ENCODE data around the gene MALRD1.

The MALRD1 gene

DNA sequence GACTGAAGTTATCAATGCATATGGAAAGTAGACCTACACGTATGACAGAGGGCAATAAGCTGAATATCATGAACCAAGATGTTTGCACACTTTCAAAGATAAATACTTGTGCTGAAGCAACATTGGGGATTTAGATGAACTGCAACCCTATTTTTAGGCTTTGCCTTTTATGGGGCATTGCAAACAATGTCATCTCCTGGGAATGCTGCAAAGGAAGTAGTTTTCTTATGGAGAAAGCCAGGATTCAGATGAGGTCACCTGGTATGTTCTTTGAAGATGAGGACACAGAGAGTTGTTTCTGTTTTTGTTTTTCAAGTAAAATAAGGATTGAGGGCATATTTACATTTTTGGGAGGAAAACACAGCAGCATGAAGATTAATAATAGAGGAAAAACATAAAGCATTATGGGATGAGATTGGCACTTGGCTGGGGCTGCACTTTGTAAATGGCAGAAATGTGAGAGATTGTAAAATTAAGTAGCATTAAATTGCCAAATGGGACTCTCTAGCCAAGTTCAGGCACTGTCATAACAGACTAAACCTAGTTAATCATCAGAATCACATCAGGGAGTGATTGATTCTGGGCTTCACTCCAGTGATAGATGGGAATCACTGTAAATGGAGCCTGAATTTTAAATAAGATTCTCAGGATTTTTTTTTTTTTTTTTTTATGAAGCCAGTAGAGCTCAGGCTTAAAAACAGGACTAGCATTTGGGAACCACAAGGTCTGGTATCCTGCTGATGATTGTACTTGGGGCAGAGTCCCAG is 63.1 kb downstream of the MALRD1 start:
- no peak for DNase-seq

DNA sequence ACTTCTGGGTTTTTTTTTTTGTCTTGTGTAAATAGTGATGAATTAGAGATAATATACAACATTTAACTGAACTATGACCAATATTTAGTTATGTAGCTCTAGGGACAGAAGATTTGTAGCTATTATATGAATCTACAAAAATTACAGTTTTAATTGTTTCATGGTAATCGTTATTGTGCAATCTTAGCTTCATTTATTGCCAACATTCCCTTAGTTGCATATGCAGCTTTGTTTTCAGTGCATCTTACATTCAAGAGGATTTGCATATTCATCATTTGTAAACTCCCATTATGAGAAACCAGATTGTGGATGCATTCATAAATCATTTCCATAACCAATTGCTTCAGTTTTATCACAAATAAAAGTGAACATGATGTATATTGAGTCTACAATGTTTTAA is 68.8 kb downstream of the MALRD1 start:
- no peak for DNase-seq

DNA sequence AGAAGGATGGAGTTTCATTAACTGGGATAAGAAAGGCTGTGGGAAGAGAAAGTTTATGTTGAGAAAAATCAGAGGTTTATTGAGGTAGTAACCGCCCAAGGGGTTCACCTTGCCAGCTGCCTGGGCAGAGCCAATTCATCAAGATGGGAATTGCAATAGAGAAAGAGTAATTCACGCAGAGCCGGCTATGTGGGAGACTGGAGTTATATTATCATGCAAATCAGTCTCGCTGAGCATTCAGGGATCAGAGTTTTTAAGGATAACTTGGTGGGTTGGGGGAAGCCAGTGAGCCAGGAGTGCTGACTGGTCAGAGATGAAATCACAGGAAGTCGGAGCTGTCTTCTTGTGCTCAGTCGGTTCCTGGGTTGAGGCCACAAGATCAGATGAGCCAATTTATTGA is 70.6 kb downstream of the MALRD1 start:
- DNase-seq, result no peak

GRCh38 chr10:19120381-19120908 is 71.8 kb downstream of the MALRD1 start:
- DNase-seq, result no peak

DNA sequence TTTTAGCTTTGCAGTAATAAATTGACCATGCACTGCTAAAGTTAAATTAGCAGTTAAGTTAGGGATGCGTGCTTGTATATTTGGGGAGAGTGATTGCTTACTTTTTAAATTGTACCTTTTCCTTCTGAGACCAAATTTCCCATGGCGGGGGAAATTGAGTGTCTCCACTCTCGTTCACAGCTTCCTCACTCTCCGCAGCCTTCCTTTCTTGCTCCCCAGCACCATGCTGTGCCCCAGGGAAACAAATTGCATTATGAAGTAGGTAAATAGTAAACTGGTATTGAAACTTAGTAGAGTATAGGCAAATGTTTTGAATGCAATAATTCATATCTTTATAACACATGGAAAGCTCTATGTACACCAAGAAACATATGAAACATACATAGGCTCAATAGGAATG is 85.4 kb downstream of the MALRD1 start:
- no peak for DNase-seq

DNA sequence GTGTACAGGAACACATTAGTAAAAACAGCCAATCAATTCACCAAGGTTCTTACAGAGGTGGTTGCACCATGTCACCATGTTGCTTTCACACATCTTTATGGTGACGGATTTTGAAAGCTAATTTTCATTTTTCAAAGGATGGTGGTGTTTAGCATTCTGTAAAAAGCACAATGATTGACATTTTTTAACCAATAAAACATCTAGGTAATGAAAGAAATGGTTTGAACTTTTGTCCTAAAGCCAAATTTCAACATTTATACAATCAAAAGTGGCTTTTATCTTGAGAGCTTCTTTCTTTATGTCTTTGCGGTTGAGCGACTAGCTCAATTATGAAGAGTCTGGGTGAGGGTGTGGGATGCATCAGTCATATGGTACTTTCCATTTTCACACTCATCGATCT is 94.4 kb downstream of the MALRD1 start:
- no peak for DNase-seq

DNA sequence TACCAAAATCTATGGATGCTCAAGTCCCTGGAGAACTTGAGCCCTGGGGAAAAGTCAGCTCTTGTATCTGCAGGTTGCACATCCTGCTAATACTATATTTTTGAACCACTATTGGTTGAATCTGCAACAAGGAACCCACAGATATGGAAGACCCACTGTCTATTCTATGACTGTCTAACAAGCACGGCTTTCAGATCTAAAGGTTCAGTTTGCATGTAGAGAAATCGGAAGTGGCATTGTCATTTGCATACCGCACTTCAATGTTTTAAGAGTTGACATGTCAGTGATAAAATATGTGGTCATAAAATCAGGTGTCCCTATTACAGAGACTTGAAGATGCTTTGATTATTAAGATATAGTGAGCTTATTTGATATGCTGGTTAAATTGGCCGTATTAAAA is 95.6 kb downstream of the MALRD1 start:
- DNase-seq, result no peak

DNA sequence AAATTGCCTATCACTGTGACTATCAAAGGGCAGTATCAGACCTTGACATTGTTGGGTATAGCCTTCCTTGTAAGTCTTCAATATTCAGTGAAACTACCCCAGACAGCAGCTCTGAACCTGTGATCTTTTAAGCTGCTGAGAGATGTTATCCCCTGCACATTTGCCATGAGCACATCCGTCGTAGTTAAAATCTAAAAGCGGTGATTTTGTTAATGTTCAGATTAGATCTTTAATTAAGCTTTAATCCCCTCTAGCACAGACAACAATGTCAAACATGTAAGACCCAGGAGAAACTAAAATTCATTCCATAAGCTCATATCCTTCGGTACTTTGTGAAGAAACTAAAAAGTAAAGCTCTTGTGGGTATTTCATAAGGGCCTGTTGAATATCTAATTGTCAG is 105.8 kb downstream of the MALRD1 start:
- no peak for DNase-seq

DNA sequence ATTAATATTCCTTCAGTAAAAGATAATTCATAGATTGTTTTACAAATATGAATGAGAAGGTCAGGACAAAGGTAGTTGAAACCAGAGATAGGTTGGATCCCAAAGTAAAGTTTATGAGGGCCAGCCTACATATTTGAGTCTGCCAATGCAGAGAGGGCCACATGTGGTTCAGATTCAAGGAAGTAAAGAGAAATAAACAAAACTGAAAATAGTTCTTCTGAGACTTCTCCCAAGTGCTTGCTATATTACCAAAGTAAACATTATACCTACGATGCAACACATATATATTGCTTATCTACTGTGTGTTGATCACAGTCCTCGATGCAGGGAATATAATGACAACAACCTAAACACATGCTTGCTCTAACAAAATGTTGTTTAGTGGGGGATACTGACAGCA is 109.8 kb downstream of the MALRD1 start:
- DNase-seq, result no peak

- no peak for DNase-seq
Observed at GRCh38 chr10:19158870-19159269, 110.3 kb downstream of the MALRD1 start.

- no peak for DNase-seq
Observed at GRCh38 chr10:19164461-19164860, 115.9 kb downstream of the MALRD1 start.

GRCh38 chr10:19168584-19168983 is 120.0 kb downstream of the MALRD1 start:
- no peak for DNase-seq

DNA sequence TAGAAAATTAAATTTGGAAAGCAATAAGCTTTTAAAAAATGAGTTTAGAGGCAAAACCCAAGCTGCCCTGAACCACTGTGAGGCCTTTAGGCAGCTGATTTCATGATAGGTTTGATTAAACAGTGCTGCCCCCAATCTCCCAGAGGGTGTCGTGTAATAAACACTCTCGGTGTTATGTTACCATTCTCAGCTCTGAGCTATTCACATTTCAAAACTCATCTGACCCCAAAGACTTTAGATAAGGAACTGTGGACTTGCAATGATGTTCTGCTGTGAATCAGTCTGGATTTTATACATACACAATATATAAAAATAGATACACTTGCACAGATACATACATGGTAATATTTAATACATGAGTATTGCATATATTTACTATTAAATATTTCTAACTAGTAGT is 120.4 kb downstream of the MALRD1 start:
- DNase-seq, result no peak

GRCh38 chr10:19169684-19170083 is 121.1 kb downstream of the MALRD1 start:
- DNase-seq, result no peak

- DNase-seq, result no peak
Observed at GRCh38 chr10:19178675-19179074, 130.1 kb downstream of the MALRD1 start.

DNA sequence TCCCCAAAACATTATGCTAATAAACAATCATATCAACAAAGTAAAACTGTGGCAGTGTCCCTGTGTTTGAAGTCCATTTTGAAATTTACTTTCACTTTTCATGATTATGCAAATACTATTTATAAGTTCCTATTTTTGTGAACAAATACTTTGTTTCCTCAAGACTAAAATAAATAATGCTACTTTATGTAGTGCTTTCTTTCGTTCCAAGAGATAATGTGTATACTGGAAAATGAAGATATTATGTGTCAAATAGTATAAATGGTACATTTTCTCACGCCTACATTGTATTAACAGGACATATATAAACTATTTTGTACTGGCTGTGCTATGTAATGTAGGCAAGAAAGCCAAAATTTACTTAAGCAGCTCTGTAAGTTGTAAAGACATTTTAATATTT is 136.3 kb downstream of the MALRD1 start:
- DNase-seq, result no peak

- no peak for DNase-seq
Observed at GRCh38 chr10:19194866-19195265, 146.3 kb downstream of the MALRD1 start.

DNA sequence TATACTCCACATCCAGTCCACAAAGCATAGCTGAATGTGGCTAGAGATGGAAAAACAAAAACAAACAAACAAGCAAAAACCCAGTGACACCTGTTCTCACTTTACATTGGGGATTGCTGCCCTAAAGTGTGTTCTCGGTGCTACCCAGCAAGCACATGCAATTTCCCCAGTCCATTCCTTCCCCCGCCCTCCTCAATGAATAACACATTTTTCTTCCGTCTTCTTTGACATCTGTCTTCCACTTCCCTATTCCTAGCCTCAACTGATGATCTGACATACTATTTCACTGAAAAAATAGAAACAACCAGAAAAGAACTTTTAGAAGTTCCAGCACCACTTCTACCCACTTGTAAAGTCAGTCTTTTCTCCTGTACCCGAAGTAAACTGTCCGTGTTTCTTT is 147.1 kb downstream of the MALRD1 start:
- no peak for DNase-seq

- DNase-seq, result no peak
Observed at GRCh38 chr10:19200211-19200610, 151.6 kb downstream of the MALRD1 start.

- DNase-seq, result no peak
Observed at GRCh38 chr10:19204246-19204917, 155.8 kb downstream of the MALRD1 start.

DNA sequence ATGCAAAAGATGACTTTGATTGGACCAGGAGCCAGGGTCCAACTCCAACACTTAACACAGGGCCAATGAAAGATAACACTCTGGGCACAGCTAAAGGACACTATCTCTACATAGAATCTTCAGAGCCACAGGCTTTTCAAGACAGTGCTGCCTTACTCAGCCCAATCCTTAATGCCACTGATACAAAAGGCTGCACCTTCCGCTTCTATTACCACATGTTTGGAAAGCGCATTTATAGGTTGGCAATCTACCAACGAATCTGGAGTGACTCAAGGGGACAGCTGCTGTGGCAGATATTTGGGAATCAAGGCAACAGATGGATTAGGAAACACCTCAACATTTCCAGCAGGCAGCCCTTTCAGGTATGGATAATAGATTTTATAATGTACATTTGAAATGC is 160.7 kb downstream of the MALRD1 start:
- DNase-seq, result no peak

DNA sequence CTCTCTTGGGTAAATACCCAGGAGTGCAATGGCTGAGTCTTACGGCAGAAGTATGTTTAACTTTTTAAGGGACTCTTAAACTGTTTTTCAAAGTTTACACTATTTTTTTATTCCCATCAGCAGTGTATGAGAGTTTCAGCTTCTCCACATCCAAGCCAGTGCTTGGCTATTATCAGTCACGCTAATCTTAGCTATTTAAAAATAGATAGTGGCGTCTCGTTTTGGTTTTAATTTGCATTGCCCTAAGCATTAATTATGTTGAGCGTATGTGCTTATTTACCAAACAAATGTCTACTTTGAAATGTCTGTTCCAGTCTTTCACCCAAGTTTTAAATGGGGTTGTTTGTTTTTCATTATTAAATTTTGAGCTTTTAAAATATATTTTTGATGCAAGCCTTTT is 164.0 kb downstream of the MALRD1 start:
- no peak for DNase-seq

GRCh38 chr10:19221216-19221615 is 172.6 kb downstream of the MALRD1 start:
- DNase-seq, result no peak

DNA sequence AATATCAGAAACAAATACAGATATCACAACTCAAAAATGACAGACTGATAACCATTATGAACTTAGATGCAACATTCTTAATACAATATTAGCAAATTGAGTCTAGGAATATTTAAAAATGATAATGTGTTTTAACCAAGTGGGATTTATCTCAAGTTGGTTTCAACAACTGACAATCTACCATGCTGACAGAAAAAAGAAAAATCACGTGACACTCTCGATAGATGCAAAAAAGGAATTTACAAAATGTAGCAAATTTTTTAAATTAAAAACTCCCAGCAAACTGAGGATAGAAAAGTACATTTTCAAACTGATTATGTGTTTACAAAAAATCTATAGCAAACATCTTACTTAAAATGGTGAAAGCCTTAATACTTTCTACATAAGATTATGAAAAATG is 177.4 kb downstream of the MALRD1 start:
- DNase-seq, result no peak

GRCh38 chr10:19231034-19231433 is 182.4 kb downstream of the MALRD1 start:
- no peak for DNase-seq
